ENCODE data around the gene CCDC177.

DNA sequence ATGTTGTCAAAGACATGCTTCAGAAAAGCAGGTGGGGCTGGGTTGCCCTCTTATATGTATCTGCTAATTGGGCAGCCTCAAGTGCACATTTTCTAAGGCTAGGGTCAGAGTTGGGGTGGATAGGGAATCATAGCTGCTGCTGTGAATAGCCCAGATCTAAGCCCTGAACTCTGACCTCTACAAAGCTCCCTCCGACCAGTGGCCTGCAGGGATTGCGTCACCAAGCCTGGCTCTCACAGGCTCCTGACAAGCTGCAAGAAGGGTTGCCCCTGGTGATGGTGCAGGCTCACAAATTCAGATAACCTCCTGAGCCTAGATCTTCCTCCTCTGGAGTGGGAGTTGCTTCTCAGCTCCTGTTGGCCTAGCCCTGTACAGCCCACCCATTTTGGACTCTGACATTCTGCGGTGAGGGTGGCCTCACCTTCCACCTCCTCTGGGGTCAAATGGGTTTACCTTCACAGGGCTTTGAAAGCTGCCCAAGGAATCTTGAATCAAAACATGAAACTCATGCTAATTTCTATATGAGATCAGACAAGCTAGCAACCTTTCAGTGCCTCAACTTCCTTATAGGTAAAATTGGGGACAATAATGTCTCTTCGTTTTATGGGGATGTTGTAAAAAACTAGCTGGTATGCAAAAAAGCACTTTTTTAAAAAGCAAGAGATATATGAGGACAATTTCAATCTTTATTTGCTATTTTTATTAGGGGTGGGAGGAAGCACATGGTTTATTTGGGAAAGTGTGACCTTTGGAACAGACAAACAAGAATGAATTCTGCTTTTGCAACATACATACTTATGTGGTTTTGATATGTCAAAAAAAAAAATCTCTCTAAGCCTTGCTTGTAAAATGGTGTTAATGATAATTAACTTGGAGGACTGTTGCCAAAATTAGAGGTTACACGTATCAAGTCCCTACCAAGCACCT, 31.9 kb upstream of the CCDC177 start:
- TF ChIP-seq, protein P1, sequence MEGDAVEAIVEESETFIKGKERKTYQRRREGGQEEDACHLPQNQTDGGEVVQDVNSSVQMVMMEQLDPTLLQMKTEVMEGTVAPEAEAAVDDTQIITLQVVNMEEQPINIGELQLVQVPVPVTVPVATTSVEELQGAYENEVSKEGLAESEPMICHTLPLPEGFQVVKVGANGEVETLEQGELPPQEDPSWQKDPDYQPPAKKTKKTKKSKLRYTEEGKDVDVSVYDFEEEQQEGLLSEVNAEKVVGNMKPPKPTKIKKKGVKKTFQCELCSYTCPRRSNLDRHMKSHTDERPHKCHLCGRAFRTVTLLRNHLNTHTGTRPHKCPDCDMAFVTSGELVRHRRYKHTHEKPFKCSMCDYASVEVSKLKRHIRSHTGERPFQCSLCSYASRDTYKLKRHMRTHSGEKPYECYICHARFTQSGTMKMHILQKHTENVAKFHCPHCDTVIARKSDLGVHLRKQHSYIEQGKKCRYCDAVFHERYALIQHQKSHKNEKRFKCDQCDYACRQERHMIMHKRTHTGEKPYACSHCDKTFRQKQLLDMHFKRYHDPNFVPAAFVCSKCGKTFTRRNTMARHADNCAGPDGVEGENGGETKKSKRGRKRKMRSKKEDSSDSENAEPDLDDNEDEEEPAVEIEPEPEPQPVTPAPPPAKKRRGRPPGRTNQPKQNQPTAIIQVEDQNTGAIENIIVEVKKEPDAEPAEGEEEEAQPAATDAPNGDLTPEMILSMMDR (tag by site-specific recombination; IDR thresholded peaks at IDR 0.05): no peak
- TF ChIP-seq ZBTB1 (tag by site-specific recombination; IDR thresholded peaks at IDR 0.05) (no peak), ZNF112 (tag by site-specific recombination; IDR thresholded peaks at IDR 0.05) (no peak), ZNF548 (tag by site-specific recombination; IDR thresholded peaks at IDR 0.05) (no peak), ZNF239 (tag by site-specific recombination; IDR thresholded peaks at IDR 0.05) (no peak), ZBTB20 (tag by site-specific recombination; IDR thresholded peaks at IDR 0.05) (no peak), ZNF664 (tag by site-specific recombination; IDR thresholded peaks at IDR 0.05) (no peak)
- TF ChIP-seq, protein P2, sequence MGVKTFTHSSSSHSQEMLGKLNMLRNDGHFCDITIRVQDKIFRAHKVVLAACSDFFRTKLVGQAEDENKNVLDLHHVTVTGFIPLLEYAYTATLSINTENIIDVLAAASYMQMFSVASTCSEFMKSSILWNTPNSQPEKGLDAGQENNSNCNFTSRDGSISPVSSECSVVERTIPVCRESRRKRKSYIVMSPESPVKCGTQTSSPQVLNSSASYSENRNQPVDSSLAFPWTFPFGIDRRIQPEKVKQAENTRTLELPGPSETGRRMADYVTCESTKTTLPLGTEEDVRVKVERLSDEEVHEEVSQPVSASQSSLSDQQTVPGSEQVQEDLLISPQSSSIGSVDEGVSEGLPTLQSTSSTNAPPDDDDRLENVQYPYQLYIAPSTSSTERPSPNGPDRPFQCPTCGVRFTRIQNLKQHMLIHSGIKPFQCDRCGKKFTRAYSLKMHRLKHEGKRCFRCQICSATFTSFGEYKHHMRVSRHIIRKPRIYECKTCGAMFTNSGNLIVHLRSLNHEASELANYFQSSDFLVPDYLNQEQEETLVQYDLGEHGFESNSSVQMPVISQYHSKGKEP (tag by site-specific recombination; IDR thresholded peaks at IDR 0.05): no peak
- TF ChIP-seq, protein P3, sequence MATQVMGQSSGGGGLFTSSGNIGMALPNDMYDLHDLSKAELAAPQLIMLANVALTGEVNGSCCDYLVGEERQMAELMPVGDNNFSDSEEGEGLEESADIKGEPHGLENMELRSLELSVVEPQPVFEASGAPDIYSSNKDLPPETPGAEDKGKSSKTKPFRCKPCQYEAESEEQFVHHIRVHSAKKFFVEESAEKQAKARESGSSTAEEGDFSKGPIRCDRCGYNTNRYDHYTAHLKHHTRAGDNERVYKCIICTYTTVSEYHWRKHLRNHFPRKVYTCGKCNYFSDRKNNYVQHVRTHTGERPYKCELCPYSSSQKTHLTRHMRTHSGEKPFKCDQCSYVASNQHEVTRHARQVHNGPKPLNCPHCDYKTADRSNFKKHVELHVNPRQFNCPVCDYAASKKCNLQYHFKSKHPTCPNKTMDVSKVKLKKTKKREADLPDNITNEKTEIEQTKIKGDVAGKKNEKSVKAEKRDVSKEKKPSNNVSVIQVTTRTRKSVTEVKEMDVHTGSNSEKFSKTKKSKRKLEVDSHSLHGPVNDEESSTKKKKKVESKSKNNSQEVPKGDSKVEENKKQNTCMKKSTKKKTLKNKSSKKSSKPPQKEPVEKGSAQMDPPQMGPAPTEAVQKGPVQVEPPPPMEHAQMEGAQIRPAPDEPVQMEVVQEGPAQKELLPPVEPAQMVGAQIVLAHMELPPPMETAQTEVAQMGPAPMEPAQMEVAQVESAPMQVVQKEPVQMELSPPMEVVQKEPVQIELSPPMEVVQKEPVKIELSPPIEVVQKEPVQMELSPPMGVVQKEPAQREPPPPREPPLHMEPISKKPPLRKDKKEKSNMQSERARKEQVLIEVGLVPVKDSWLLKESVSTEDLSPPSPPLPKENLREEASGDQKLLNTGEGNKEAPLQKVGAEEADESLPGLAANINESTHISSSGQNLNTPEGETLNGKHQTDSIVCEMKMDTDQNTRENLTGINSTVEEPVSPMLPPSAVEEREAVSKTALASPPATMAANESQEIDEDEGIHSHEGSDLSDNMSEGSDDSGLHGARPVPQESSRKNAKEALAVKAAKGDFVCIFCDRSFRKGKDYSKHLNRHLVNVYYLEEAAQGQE (tag by site-specific recombination; IDR thresholded peaks at IDR 0.05): no peak
- TF ChIP-seq, protein P4, sequence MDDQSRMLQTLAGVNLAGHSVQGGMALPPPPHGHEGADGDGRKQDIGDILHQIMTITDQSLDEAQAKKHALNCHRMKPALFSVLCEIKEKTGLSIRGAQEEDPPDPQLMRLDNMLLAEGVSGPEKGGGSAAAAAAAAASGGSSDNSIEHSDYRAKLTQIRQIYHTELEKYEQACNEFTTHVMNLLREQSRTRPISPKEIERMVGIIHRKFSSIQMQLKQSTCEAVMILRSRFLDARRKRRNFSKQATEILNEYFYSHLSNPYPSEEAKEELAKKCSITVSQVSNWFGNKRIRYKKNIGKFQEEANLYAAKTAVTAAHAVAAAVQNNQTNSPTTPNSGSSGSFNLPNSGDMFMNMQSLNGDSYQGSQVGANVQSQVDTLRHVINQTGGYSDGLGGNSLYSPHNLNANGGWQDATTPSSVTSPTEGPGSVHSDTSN (CRISPR knock-in tag; IDR thresholded peaks at IDR 0.05): no peak
- TF ChIP-seq, protein P5, sequence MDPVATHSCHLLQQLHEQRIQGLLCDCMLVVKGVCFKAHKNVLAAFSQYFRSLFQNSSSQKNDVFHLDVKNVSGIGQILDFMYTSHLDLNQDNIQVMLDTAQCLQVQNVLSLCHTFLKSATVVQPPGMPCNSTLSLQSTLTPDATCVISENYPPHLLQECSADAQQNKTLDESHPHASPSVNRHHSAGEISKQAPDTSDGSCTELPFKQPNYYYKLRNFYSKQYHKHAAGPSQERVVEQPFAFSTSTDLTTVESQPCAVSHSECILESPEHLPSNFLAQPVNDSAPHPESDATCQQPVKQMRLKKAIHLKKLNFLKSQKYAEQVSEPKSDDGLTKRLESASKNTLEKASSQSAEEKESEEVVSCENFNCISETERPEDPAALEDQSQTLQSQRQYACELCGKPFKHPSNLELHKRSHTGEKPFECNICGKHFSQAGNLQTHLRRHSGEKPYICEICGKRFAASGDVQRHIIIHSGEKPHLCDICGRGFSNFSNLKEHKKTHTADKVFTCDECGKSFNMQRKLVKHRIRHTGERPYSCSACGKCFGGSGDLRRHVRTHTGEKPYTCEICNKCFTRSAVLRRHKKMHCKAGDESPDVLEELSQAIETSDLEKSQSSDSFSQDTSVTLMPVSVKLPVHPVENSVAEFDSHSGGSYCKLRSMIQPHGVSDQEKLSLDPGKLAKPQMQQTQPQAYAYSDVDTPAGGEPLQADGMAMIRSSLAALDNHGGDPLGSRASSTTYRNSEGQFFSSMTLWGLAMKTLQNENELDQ (tag by site-specific recombination; IDR thresholded peaks at IDR 0.05; ENCODE audit: low read depth): no peak

Data from HEK293 (cell line).